Tibial nerve (tissue), 3 donors: ENCODE measurements around the gene GAK.

Experiments
- CTCF ChIP-seq, 5 experiments: fragments of 200-600 bp in 3 of 5; fragments of 450-650 bp in 2 of 5; sonication (generic) in 3 of 5; IDR thresholded peaks; one replicate each; pipeline ENCODE4 v1.5.1; 2016 to 2019; ENCODE audit warnings: antibody characterized with exemption in 5 of 5, mild to moderate bottlenecking in 3 of 5, moderate library complexity in 2 of 5
- POLR2A ChIP-seq, 2 donors: fragments of 450-650 bp; IDR thresholded peaks; one replicate each; pipeline ENCODE4 v1.6.1; 2017; ENCODE audit warnings: antibody characterized with exemption in 2 of 2, mild to moderate bottlenecking in 2 of 2, moderate library complexity in 2 of 2

DNA sequence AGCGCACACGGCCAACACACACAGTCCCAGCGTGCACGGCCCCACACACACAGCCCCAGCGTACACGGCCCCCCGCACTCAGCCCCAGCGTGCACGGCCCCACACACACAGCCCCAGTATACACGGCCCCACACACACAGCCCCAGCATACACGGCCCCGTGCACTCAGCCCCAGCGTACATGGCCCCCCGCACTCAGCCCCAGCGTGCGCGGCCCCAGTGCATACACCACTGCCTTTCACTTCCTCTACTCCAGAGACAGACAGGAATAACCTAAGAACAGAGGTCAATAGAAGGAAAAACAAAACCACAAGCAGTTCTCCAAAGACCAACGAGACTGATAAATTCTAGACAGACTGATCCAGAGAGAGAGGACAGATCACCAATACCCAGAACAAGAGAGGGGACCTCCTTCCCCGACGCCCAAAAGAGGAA is 17.1 kb downstream of the GAK start:
- TF ChIP-seq CTCF (IDR thresholded peaks at IDR 0.05) = no peak
- no peak for TF ChIP-seq POLR2A (IDR thresholded peaks at IDR 0.05)
